Neutrophil (primary cell): Measurements from ENCODE around the gene MAGEB2.

Experiments
- H3K27ac ChIP-seq: fragments of 200-600 bp; sonication (generic); 2 replicates; pipeline ENCODE4 v1.5.1; 2016; ENCODE audit warnings: mild to moderate bottlenecking, moderate library complexity
- H3K27me3 ChIP-seq: fragments of 200-600 bp; sonication (generic); 2 replicates; pipeline ENCODE4 v1.6.0; 2016; ENCODE audit warnings: mild to moderate bottlenecking
- H3K36me3 ChIP-seq: fragments of 200-600 bp; sonication (generic); 2 replicates; pipeline ENCODE4 v1.5.1; 2017
- H3K4me1 ChIP-seq, 2 experiments: fragments of 200-600 bp in 1 of 2; sonication (generic) in 1 of 2; 1 replicate in 1 of 2; 2 replicates in 1 of 2; pipeline versions ENCODE4 v1.5.1 to v1.6.1; 2013 to 2016; ENCODE audit warnings: low read depth in 1 of 2, low read length in 1 of 2, mild to moderate bottlenecking in 1 of 2, moderate library complexity in 1 of 2; ENCODE audit not compliant: control insufficient read depth in 1 of 2, insufficient read depth in 1 of 2
- H3K4me3 ChIP-seq, 2 experiments: fragments of 200-600 bp in 1 of 2; sonication (generic) in 1 of 2; 1 replicate in 1 of 2; 2 replicates in 1 of 2; pipeline ENCODE4 v1.5.1; 2013 to 2016; ENCODE audit warnings: low read depth in 1 of 2, low read length in 1 of 2, mild to moderate bottlenecking in 1 of 2, moderate library complexity in 1 of 2
- H3K9me3 ChIP-seq: fragments of 200-600 bp; sonication (generic); 2 replicates; pipeline ENCODE4 v1.5.1; 2016
- CTCF ChIP-seq: fragments of 200-600 bp; sonication (generic); IDR thresholded peaks from 2 replicates; pipeline ENCODE4 v1.5.1; 2016; ENCODE audit warnings: antibody characterized with exemption

The MAGEB2 gene

GRCh38 chrX:30253257-30253656 lies 37.9 kb downstream of the MAGEB2 start:
- TF ChIP-seq CTCF: no peak
- Histone ChIP-seq H3K27me3 (no peaks in the 10 kb centered on the region), H3K4me1 (no peaks in the 10 kb centered on the region), H3K27ac (no peak overlapping the region), H3K9me3 (no peaks in the 10 kb centered on the region), H3K4me3 (no peak overlapping the region), H3K36me3 (no peaks in the 10 kb centered on the region)

GRCh38 chrX:30259927-30260326 lies 44.6 kb downstream of the MAGEB2 start:
- Histone ChIP-seq H3K4me3 (no peak overlapping the region), H3K36me3 (no peaks in the 10 kb centered on the region), H3K27me3 (no peaks in the 10 kb centered on the region), H3K9me3 (no peaks in the 10 kb centered on the region), H3K27ac (no peak overlapping the region), H3K4me1 (no peaks in the 10 kb centered on the region)
- TF ChIP-seq CTCF: no peak

DNA sequence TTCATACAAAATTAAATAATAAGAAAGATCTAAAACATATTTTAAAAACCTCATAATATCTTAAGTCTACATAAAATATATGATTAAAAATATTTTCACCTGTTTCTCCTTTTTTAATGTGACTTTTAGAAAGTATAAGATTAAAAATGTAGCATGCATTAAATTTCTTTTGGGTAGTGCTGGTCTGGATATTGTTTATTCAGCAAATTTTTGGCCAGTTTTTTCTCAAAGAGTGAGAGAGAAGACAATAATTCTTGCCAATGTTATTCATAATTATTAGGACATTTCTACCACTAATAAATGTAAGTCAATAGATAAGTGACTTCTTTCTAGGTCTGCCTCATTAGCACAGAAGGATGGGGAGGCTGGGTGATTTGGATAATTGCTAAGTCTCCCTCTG lies 45.6 kb downstream of the MAGEB2 start:
- TF ChIP-seq CTCF: no peak
- Histone ChIP-seq H3K4me3 (no peak overlapping the region), H3K36me3 (no peaks in the 10 kb centered on the region), H3K9me3 (no peaks in the 10 kb centered on the region), H3K4me1 (no peaks in the 10 kb centered on the region), H3K27me3 (no peaks in the 10 kb centered on the region), H3K27ac (no peak overlapping the region)

- H3K36me3 ChIP-seq: no peaks in the 10 kb centered on the region
- H3K9me3 ChIP-seq: no peaks in the 10 kb centered on the region
- H3K27me3 ChIP-seq: no peaks in the 10 kb centered on the region
- H3K27ac ChIP-seq: no peak overlapping the region
- no peaks in the 10 kb centered on the region for H3K4me1 ChIP-seq
- no peak for TF ChIP-seq CTCF
- no peak overlapping the region for H3K4me3 ChIP-seq
These were observed 47.4 kb downstream of the MAGEB2 start for GRCh38 chrX:30262763-30263162.
